Measurements from ENCODE around the gene TAPBP.
"Not testable (repeated sequence)": the region's sequence is repeated elsewhere in the genome, so short reads cannot be mapped to it uniquely, and the experiment has no call there.

The TAPBP gene

DNA sequence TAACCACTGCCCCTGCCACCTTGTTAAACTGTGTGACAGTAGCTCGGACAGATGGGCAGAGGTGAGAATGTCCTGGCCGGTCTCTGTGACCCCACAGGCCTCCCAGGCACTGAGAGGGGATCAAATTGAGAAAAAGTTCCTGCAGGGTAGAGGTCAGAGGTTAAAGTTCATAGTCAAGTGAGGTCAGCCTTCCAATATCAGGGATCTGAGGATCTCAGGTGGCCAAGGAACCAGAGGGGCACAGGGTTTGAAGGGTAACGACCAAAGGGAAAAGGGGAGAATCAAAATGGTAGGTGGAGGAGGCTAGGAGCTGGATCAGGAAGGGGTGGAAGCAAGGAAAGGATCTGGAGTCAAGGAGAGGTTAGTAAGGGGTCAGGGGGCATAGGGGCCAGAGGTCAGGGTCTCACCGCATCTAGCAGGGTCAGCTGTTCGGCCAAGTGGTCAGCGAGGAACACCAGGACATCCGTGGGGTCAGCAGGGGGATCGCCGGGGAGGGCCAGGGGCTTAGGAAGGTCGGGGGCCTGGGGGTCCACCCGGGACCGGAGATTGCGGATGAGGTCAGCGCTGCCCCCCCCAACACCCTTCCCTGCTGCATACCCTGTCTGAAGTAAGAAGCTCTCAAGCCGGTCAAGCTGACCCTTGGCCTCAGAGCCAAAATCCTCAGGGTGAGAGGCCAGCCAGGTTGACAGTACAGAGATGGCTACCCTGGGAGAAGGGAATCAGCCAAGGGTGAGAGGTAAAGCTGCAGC, 18.1 kb downstream of the TAPBP start:
- no peak for FAIRE-seq

DNA sequence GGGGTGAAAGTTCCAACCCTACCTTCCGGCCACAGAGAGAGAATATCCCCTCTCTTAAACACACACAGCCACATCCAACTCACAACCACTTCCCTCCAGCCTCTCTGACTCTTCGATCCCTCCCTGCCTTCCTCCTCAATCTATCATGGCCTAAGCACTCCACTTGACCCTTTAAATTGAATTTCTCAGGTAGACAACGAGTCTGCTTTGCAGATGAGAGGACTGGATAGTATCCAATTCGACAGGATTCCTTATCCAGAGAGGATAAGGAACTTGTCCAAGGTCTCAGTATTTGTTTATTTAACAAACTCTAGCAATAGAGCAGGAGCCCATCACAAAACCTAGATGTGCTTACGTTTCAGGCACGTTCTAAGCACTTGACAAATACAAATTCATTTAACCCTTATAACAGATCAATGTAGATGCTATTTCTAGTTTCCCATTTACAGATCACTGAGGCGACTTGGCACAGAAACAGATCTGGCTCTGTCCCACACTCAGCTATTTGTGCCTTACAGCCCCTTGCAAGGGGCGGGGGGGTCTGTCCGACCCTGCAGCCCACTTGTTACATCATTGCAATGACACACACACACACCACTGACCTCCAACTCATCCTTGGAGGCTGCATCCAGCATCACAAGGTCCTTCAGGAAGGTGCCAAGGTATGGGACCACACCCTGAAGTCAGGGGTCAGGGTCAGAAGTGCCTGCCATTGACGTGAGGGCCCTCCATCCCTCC, 19.6 kb downstream of the TAPBP start:
- no peak for FAIRE-seq

DNA sequence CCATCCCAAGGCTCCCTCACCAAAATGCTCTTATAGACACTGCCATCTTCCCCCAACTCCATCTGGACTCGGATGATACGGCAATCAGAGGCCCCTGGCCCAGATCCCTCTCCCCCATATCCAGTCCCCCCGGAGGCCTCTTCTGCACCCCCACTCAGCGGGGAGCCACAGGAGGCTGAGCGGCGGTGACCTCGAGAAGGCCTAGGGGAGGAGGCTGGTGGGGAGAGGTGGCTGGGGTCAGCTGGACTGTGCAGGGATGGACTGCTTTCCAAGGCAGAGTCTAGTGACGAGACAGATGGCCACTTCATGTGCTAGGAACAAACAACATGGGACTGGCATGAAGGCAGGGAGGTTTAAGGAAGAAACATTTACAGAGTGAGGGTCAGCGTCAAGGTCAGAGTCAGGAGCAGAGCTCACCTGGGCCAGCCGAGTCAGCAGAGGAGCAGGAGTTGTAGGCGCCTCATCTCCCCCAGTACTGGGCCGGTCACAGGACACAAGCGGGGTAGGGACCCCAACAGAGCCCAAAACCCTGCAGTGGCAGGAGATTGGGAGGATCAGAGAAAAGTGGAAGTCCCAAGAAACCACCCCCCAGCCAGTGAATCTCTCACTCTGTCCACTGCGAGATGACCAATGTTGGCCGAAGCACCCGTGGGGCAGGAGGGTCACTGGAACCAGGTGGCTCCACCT, 20.7 kb downstream of the TAPBP start:
- no peak for FAIRE-seq

DNA sequence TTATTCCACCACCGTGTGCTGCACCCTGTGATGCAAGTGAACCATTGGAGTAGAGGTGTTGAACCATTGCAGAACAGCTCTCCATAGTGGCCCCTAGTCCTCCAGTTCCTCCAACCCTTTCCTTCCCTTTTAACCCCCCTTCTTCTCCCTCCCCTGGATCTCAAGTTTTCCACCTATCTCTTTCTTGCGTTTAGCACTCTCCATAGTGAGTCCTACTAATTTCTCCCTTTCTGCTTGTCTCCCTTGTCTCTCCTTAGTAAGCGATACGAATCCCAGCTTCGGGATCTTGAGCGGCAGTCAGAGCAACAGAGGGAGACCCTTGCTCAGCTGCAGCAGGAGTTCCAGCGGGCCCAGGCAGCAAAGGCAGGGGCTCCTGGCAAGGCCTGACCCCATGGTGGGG, 23.4 kb downstream of the TAPBP start:
- no peak for FAIRE-seq

DNA sequence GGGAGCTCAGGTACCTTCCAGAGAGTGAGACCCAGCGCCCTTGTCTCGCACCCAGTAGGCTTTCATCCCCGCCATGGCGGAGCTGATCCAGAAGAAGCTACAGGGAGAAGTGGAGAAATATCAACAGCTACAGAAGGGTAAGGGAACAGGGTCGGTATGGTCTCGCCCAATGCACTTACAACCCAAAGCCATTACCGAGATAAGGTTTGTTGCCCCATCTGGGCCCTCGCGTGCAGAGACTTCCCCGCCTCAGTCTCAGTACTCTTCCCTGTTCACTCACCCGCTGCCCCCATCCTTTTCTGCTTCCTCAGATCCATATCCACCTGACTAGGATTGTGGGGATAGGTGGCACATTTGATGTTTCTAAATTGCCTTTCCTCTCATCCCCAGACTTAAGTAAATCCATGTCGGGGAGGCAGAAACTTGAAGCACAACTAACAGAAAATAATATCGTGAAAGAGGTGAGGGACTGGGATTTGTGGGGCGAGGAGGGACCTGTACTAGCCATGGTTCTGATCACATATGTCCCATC, 24.0 kb downstream of the TAPBP start:
- no peak for FAIRE-seq

DNA sequence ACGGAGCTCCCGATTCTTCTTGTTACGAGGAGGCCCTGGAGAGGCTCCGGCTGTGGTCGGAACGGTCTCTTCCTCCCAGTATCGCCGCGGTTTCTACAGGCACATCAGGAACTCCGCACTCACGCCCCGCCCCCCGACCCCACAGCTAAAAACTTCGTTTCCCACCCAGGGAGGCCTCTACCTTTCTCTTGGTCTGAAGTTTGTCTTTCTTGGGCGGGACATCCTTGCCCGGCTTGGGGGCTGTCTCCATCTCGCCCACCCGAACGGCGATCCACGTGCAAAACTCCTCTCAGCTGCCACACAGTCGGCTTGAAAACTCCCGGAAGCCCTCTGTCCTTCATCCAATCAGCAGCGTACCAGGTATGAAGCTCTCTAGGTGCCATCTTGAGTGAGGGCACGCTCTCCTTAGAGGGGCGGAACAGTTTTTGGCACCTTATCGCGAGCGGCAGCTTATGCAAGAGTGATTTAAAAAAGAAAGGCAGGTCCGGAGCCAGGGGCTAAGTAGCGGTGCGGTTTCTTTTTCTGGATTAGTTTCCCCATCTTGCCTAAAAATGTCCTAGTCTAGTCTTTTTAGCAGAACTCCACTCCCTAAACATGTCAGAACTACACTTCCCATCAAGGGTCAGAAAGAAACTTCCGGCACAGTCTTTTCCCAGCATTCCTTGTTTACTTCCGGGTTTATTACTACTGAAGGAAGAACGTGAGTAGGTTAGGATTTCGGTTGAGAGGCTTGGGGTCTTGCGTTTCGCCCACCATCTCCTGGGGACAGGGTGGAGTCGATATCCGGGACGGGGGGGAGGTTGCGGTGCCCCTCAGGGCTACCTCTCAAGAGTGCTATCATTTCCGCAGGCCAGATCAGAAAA, 24.7 kb downstream of the TAPBP start, which contains the start of the genes PFDN6 and WDR46:
Gene PFDN6 (plus strand): TSS at position 681 of the 863 bp plus-strand sequence. CDS start 256 bp downstream, outside the sequence.
Gene WDR46 (minus strand): TSS at position 319 of the 863 bp plus-strand sequence. CDS start 69 bp downstream, at position 250.
- no peak for FAIRE-seq

DNA sequence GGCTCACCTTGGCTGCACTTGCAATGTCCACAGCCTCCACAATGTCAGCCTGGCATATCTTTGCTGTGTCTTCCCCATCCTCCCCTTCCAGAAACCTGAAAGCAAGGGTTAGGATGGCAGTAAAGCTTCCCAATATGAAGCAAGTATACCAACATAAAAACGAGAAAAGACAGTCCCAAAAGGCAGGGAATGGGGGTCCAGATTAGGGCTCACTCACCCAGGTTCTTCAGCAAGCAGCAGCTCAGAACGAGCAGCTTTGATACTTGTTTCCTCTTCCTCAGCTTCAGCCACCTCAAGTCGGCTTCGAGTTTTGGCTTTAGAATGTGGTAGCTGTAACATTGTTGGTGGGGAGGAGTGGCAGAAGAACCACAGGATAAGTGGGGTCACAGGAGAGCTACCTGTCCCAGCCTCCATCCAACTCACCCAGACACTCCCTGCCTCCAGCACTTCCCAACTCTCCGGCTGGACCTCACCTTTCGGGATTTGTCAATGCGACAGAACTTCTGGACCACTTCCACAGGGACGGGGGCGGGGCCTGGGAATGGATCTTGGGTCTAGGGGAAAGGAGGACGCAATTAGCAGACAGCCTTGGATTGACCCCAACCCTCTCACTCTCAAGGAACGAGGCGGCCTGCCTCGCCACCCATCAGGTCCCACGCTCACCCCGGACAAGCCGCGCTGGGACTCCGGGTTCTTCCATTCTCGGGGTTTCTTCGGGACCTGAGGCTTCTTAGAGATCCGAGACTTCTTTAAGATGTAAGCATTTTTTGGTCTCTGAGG, 25.5 kb downstream of the TAPBP start:
- FAIRE-seq: no peak

DNA sequence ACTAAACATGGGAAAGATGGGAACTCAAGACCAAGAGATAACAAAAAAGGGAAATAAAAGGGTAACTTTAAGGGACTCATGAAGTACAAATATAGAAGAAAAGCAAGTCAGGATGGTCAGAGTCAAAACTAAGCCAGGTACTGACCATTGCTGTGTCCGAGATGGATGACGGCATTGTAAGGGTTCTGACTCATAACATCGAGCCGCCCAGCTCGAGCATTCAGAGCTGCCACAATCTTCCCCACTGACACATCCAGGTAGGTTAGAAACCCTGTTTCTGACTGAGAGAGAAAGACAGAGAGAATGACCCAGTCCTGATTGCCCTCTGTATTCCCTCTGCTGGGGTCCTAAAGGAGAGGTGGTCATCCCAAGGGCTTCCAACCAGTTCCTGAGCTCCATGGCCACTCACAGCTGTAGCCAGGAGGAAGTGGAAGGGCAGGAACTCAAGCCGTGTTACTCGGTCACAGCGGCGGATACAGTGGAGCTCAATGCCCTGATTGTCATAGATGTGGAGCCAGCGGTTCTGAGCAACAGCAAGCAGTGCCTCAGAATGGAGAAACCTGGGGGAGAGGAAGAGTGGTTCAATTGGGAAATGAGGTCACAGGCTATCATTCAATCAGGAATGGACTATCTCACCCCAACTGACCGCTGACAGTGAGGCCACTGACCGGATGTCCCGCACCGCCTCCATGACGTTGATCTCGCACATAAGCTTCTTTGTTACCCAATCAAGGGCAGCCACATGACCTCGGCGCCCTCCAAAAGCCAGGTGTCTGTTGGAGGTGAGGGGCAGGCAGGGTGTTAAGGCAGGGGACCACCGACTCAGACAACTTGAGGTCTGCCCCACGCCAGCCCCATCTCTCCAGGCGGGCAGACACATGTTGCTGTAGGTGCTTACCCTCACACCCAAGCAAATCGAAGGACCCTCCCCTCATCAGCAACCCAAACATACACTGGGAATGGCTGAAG, 26.6 kb downstream of the TAPBP start:
- FAIRE-seq: no peak

DNA sequence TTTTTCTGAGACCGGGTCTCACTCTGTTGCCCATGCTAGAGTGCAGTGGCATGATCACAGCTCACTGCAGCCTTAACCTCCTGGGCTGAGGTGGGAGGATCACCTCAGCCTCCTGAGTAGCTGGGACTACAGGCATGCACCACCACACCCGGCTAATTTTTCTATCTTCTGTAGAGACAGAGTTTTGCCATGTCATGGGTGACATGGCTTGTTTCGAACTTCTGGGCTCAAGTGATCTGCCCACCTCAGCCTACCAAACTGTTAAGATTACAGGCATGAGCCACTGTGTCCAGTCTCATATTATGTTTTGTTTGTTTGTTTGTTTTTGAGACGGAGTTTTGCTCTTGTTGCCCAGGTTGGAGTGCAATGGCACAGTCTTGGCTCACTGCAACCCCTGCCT, 28.7 kb downstream of the TAPBP start:
- FAIRE-seq: not testable (repeated sequence)

DNA sequence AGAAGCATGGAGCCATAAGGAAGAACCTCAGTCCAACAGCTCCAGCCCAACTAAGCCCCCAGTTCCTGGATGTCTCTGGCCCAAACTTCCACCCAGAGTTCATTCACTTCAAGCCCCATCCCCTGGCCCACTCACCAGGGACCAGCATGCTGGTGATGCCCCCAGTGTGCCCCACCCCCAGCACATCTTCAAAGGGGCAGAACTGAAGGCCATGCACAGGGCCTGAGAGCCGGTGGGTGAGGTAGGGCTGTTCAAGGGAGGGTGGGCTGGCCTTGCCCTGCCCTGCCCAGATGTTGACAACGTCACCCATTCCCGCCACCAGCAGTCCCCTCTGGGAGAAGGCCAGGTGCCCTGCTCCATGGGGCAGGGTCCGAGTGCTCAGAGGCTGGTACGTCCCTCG, 33.3 kb downstream of the TAPBP start:
- no peak for FAIRE-seq

DNA sequence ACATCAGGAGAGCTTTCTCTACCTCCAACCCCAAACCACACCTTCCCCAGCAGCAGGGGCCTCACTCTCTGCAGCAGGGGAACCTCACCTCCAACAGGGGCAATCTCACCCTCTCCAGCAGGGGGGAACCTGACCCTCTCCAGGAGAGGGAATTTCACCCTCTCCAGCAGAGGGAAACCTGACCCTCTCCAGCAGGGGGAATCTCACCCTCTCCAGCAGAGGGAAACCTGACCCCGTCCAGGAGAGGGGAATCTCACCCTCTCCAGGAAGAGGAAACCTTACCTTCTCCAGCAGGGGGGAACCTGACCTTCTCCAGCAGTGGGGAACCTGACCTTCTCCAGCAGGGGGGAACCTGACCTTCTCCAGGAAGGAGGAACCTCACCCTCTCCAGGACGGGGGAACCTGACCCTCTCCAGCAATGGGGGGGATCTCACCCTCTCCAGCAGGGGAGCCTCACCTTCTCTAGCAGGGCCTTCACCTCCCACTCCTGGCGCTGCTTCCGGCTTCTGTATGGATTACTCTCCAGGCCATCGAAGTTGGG, 33.8 kb downstream of the TAPBP start:
- FAIRE-seq: no peak

DNA sequence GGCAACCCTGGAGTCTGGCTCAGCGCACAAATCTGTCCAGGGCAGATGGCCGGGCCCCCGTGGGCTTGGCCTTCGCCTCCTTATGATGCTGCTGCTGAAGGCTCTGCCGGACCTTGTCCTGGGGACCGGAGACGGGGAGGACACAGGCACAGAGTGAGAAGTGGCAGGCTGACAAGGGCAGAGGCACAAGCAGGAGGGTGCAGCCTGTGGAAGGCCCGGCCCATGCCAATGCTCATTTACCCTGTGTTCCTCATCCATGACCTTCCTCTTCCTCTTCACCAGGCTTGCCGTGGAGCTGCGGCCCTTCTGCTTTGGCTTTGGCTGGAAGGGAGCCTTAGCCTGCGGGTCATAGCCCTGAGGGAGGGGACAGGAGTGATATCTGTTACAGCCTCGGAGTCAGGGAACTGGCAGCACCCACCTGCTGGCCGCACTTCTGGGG, 34.6 kb downstream of the TAPBP start:
- FAIRE-seq: no peak

DNA sequence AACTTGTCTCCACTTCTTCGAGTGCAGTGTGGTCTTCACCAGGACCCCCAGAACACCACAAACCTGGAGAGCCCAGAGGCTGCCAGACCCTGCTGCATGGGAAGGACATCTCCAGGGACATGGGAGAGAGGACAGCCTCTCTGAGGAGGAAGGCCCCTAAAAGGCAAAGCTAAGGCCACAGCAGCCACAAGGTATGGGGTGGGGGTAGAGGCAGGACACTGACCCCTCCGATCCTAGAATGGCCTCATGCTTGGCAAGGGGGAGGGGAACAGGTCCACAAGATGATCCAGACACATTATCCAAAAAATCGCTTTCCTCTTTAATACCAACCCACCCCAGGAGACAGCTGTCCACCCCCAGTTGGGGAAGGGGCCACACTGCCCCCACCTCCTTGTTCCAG, 35.1 kb downstream of the TAPBP start:
- no peak for FAIRE-seq

DNA sequence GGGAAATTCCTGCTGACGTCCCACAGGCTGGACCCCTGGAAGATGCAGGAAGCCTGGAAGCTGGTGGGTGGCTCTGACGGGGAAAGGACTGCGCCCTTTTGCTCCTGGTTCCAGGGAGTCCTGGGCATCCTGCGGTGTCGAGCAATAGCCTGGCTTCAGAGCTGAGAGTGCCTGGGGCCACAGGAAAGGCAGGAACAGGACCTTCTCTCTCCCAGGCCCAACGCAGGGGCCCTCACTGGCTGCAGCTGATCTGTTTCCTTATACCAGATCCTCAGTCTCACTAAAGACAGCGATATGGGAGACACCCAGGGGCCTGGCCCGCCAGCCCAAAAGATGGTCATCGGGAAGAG, 35.5 kb downstream of the TAPBP start:
- no peak for FAIRE-seq

DNA sequence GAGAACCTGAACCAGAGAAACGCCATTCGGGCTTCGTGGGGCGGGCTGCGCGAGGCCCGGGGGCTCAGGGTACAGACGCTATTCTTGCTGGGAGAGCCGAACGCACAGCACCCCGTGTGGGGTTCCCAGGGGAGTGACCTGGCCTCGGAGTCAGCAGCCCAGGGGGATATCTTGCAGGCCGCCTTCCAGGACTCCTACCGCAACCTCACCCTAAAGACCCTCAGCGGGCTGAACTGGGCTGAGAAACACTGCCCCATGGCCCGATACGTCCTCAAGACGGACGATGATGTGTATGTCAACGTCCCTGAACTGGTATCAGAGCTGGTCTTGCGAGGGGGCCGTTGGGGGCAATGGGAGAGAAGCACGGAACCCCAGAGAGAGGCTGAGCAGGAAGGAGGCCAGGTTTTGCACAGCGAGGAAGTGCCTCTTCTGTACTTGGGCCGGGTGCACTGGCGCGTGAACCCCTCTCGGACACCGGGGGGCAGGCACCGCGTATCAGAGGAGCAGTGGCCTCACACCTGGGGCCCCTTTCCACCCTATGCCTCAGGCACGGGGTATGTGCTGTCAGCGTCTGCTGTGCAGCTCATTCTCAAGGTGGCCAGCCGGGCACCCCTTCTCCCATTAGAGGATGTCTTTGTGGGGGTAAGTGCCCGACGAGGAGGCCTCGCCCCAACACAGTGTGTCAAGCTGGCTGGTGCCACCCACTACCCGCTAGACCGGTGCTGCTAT, 36.1 kb downstream of the TAPBP start:
- FAIRE-seq: no peak

DNA sequence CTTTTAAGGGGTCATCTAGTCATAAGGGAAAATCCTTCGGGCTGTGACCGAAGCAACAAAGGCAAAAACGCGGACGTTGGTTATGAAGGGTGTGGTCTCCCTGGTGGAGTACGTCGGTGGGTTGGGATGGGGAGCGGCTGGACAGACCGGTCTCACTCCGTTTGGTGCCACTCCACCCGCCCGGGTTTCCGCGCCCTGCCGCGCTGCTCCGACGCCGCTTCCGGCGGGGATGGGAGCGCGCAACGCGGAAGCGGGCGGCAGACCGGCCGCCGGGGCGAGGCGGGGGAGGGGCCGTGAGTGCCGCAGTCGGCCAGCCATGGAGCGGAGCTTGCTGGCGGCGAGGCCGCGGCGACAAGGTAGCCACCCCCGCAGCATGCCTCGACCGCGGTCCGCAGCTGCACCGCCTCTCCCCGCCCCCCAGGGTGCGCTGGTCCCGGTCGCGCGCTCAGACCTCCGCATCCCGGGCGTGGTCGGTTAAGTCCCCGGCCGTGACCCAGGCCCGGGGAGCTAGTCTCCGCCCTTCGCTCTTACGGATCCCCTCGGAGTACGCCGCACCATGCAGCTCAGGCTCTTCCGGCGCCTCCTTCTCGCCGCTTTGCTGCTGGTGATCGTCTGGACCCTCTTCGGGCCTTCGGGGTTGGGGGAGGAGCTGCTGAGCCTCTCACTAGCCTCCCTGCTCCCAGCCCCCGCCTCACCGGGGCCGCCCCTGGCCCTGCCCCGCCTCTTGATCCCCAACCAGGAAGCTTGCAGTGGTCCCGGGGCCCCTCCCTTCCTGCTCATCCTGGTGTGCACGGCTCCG, 36.8 kb downstream of the TAPBP start, which contains the start of gene B3GALT4:
Gene B3GALT4 (plus strand): TSS at position 260 of the 799 bp plus-strand sequence. CDS start 297 bp downstream, at position 557.
- FAIRE-seq: no peak

DNA sequence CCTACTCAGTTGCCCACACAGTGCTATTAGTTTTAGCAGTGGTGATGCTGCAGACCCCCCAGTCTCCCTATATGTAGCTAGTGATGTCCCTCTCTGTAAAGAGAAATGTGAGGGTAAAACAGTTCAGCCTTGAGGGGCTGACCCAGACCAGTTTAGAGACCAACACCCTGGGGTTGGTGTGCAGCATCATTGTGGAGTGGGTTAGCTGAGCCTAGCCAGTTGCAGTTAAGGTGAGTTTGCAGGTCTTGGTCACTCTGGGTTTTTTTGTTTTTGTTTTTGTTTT, 37.4 kb downstream of the TAPBP start:
- no peak for FAIRE-seq

DNA sequence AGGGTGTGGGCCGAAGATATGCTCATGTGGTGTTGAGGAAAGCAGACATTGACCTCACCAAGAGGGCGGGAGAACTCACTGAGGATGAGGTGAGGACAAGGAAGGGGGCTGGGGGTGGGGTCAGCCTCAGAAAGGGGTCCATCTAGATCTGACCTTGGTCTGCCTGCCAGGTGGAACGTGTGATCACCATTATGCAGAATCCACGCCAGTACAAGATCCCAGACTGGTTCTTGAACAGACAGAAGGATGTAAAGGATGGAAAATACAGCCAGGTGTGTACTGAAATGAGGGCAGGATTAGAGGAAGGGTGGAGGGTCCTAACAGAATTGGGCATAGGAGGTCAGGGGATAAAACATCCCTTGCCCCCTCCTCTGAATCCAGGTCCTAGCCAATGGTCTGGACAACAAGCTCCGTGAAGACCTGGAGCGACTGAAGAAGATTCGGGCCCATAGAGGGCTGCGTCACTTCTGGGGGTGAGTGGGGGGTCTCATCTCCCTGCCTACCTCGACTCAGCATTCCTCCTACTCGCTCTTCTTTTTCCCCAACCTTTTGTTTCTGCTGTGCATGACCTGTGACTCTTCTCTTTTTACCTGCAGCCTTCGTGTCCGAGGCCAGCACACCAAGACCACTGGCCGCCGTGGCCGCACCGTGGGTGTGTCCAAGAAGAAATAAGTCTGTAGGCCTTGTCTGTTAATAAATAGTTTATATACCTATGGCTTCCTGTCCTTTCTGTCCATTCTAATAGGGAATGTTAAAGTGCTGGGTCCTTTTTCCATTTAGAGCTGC, 37.9 kb downstream of the TAPBP start:
- FAIRE-seq: not testable (repeated sequence)
